B cell (primary cell): ENCODE results near the gene CMTM3. TPM values are rescaled to one million over a fixed set of nuclear protein-coding genes. Genes with fewer than 3 reads are reported as not detected.

Source experiments
- ATAC-seq: fragments of 200-7000 bp; cut with Tn5 transposase; one replicate; pipeline ENCODE4 v1.10.0; 2021; ENCODE audit warnings: low read depth, mild to moderate bottlenecking, moderate number of reproducible peaks, moderate library complexity
- CTCF ChIA-PET: fragments of 350-600 bp; sonication (Branson Sonifier 250); formaldehyde crosslinking; loops from one replicate; lab custom pipeline; 2021; ENCODE audit warnings: antibody characterized with exemption, inconsistent platforms; lab: Charles Lee
- POLR2A ChIA-PET: fragments of 350-600 bp; sonication (Branson Sonifier 250); formaldehyde crosslinking; loops from one replicate; lab custom pipeline; 2021; ENCODE audit warnings: antibody characterized with exemption; lab: Charles Lee
- DNase-seq: peaks from one replicate; pipeline ENCODE4 v3.0.0; 2013
- H2AFZ ChIP-seq: 2 replicates; pipeline ENCODE4 v1.6.1; 2012; ENCODE audit warnings: mild to moderate bottlenecking, low read depth, low read length; ENCODE audit not compliant: insufficient read depth, poor library complexity, severe bottlenecking
- H3K27ac ChIP-seq, 2 donors: 1 replicate in 1 of 2; 2 replicates in 1 of 2; pipeline ENCODE4 v1.5.1; 2012 to 2013; ENCODE audit warnings: low read length in 2 of 2, mild to moderate bottlenecking in 2 of 2, moderate library complexity in 1 of 2
- H3K27me3 ChIP-seq, 4 experiments: fragments of 200-600 bp in 1 of 4; sonication (generic) in 1 of 4; replicated peaks in 1 of 4; 1 replicate in 2 of 4; 2 replicates in 2 of 4; pipeline versions ENCODE4 v1.6.1 to v1.7.0; 2013 to 2016; ENCODE audit warnings: low read length in 3 of 4, mild to moderate bottlenecking in 2 of 4, mixed read lengths in 1 of 4, moderate library complexity in 1 of 4; ENCODE audit not compliant: insufficient read depth in 4 of 4, control insufficient read depth in 3 of 4; ENCODE audit errors: control extremely low read depth in 1 of 4
- H3K36me3 ChIP-seq, 2 experiments: replicated peaks in 1 of 2; 1 replicate in 1 of 2; 2 replicates in 1 of 2; pipeline versions ENCODE4 v1.6.1 to v1.7.1; 2013; ENCODE audit warnings: low read length in 1 of 2; ENCODE audit not compliant: insufficient read depth in 2 of 2, control insufficient read depth in 1 of 2; ENCODE audit errors: control extremely low read depth in 1 of 2, extremely low read depth in 1 of 2
- H3K4me1 ChIP-seq, 2 donors: fragments of 200-600 bp in 1 of 2; sonication (generic) in 1 of 2; 1 replicate in 1 of 2; 2 replicates in 1 of 2; pipeline versions ENCODE4 v1.5.1 to v1.6.1; 2013 to 2017; ENCODE audit warnings: low read length in 2 of 2; ENCODE audit not compliant: control insufficient read depth in 2 of 2, insufficient read depth in 2 of 2
- H3K4me2 ChIP-seq: replicated peaks from 2 replicates; pipeline ENCODE3; 2012; ENCODE audit warnings: mild to moderate bottlenecking, low read depth, low read length; ENCODE audit not compliant: poor library complexity, severe bottlenecking
- H3K4me3 ChIP-seq, 5 experiments: fragments of 200-600 bp in 1 of 5; sonication (generic) in 1 of 5; 1 replicate in 3 of 5; 2 replicates in 2 of 5; pipeline versions ENCODE4 v1.5.1 to v1.7.0; 2011 to 2016; ENCODE audit warnings: low read length in 4 of 5, mild to moderate bottlenecking in 4 of 5, low read depth in 2 of 5, control low read depth in 1 of 5, moderate library complexity in 1 of 5; ENCODE audit not compliant: insufficient read depth in 1 of 5; ENCODE audit errors: control extremely low read depth in 1 of 5, extremely low read depth in 1 of 5
- H3K79me2 ChIP-seq: fragments of 200-600 bp; sonication (generic); one replicate; pipeline ENCODE4 v1.6.0; 2016; ENCODE audit warnings: low read length; ENCODE audit not compliant: control insufficient read depth, insufficient read depth
- H3K9ac ChIP-seq: fragments of 200-600 bp; sonication (generic); 2 replicates; pipeline ENCODE4 v1.6.1; 2017; ENCODE audit warnings: mild to moderate bottlenecking, low read length, moderate library complexity
- H3K9me3 ChIP-seq, 3 donors: one replicate each; pipeline versions ENCODE4 v1.6.1 to v1.7.1; 2013; ENCODE audit warnings: low read length in 2 of 3; ENCODE audit not compliant: control insufficient read depth in 2 of 3, insufficient read depth in 1 of 3; ENCODE audit errors: control extremely low read depth in 1 of 3
- H4K20me1 ChIP-seq: 2 replicates; pipeline ENCODE4 v1.6.0; 2012; ENCODE audit warnings: mild to moderate bottlenecking, low read length; ENCODE audit not compliant: insufficient read depth, control insufficient read depth, poor library complexity, severe bottlenecking
- H3K27ac Mint-ChIP-seq: one replicate; pipeline ENCODE4 v1.8.0; 2021; ENCODE audit warnings: mixed read lengths
- H3K27me3 Mint-ChIP-seq: one replicate; pipeline ENCODE4 v1.8.0; 2021; ENCODE audit warnings: mixed read lengths
- H3K4me1 Mint-ChIP-seq: one replicate; pipeline ENCODE4 v1.8.0; 2021; ENCODE audit warnings: mixed read lengths
- H3K4me3 Mint-ChIP-seq: one replicate; pipeline ENCODE4 v1.8.0; 2021; ENCODE audit warnings: mixed read lengths
- H3K9me3 Mint-ChIP-seq: one replicate; pipeline ENCODE4 v1.8.0; 2022; ENCODE audit warnings: mixed read lengths; ENCODE audit not compliant: insufficient read depth
- EZH2 ChIP-seq: IDR thresholded peaks from 2 replicates; pipeline ENCODE4 v1.6.1; 2012; ENCODE audit warnings: borderline replicate concordance, low read depth, mild to moderate bottlenecking, moderate library complexity, low read length; ENCODE audit not compliant: insufficient read depth, poor library complexity, severe bottlenecking
- WGBS: methylation state at CpG from one replicate; pipeline ENCODE4 v1.1.5; 2013; ENCODE audit warnings: missing lambda C conversion rate; ENCODE audit not compliant: insufficient coverage; 5-methylcytosine and 5-hydroxymethylcytosine counted together
- intact Hi-C: fragments of 100-400 bp; cut with micrococcal nuclease; formaldehyde crosslinking; loops from one replicate; pipeline ENCODE4 v1.10.0; 2022
- polyA plus RNA-seq: library from polyadenylated mRNA; depleted of rRNA; stranded (reverse); fragments of >200 nt; gene quantifications from 2 replicates; pipeline ENCODE4 v1.2.3, GENCODE V29; 2012
- total RNA-seq, 2 donors: library from RNA; stranded (reverse); fragments of 120-200 nt in 1 of 2; gene quantifications; 1 replicate in 1 of 2; 2 replicates in 1 of 2; pipeline versions ENCODE4 v1.2.3 to v1.2.4, GENCODE V29; 2013 to 2022
- TF ChIP-seq, protein P1 (sequence below): fragments of 200-600 bp; IDR thresholded peaks from one replicate; pipeline ENCODE4 v1.8.0; 2022; ENCODE audit warnings: antibody characterized with exemption, mild to moderate bottlenecking

CMTM3 gene
- total and polyA plus RNA-seq, 2 donors (not counting 1 experiment from before 2014, with no cell fraction given), result 7.5 to 8.7 TPM

DNA sequence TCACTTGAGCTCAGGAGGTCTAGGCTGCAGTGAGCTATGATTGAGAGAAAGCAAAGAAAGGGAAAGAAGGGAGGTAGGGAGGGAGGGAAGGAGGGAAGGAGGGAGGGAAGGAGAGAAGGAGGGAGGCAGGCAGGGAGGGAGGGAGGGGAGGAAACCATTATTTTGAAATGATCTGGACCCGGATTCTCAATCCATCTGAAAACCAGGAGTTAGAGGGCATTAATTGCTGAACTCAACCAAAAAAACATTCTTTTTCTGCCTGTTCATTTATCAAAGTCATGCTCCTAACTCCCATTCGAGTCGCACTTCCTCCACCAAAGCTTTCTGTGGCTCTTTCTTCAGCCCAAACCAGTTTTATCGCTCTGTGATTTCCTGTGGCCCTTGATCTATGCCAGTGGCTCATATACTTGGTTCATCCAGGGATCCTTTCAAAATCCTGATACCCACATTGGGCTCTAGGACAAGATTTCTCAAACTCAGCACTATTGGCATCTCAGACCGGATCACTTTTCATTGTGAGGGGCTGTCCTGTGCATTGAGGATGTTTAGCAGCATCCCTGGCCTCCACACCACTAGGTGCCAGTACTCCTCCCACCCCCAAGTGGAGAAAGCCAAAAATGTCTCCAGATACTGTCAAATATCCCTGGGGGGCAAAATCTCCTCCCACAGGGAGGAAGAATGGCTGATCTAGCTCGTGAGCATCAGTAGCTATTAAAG is 53.8 kb downstream of the CMTM3 start:
- POLR2A ChIA-PET, result no interaction called here
- H3K4me2 ChIP-seq, result no peak overlapping the region
- no peak overlapping the region for H3K4me3 Mint-ChIP-seq
- no peak for TF ChIP-seq EZH2
- TF ChIP-seq, protein P1, sequence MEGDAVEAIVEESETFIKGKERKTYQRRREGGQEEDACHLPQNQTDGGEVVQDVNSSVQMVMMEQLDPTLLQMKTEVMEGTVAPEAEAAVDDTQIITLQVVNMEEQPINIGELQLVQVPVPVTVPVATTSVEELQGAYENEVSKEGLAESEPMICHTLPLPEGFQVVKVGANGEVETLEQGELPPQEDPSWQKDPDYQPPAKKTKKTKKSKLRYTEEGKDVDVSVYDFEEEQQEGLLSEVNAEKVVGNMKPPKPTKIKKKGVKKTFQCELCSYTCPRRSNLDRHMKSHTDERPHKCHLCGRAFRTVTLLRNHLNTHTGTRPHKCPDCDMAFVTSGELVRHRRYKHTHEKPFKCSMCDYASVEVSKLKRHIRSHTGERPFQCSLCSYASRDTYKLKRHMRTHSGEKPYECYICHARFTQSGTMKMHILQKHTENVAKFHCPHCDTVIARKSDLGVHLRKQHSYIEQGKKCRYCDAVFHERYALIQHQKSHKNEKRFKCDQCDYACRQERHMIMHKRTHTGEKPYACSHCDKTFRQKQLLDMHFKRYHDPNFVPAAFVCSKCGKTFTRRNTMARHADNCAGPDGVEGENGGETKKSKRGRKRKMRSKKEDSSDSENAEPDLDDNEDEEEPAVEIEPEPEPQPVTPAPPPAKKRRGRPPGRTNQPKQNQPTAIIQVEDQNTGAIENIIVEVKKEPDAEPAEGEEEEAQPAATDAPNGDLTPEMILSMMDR, result no peak
- H3K27me3 Mint-ChIP-seq, result peaks cover 43% of the 10 kb centered on the region
- ATAC-seq (no peak), DNase-seq (no peak)
- H3K4me1 Mint-ChIP-seq, result no peaks in the 10 kb centered on the region
- H3K36me3 ChIP-seq, result no peaks in the 10 kb centered on the region
- WGBS, result 29% methylated on average over 6 of the region's 6 CpGs
- H3K4me3 ChIP-seq, result no peak overlapping the region
- peaks cover 0 to 20% (median 8%) of the 10 kb centered on the region in 4 experiments for H3K27me3 ChIP-seq
- no peaks in the 10 kb centered on the region for H4K20me1 ChIP-seq
- CTCF ChIA-PET, result interaction anchor here (0.9 to 1.8 kb wide), 3 partner anchors 7 to 49 kb away, joined by 3 to 6 read pairs (median 3); no protein-coding TSS in a partner anchor
- H3K27ac ChIP-seq, result no peak overlapping the region
- H3K79me2 ChIP-seq, result no peaks in the 10 kb centered on the region
- H3K4me1 ChIP-seq, result no peaks in the 10 kb centered on the region
- H3K9me3 ChIP-seq, result no peaks in the 10 kb centered on the region
- H2AFZ ChIP-seq, result no peak overlapping the region
- intact Hi-C loops, result no loop called here
- H3K9ac ChIP-seq, result no peak overlapping the region
- H3K27ac Mint-ChIP-seq, result no peak overlapping the region
- no peaks in the 10 kb centered on the region for H3K9me3 Mint-ChIP-seq

DNA sequence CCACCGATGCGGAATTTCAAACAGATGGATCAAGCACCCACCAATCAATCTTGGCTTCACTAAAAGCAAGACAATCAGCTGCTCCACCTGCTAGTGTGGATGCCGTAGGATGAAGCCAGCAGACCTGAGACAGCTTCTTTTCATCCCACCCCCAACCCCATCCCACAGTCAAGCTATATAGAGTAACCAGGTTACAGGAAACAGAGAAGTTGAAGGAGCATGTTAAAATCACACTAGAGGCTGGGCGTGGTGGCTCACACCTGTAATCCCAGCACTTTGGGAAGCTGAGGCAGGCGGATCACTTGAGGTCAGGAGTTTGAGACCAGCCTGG is 54.3 kb downstream of the CMTM3 start:
- intact Hi-C loops, result no loop called here
- no peak overlapping the region for H3K4me3 ChIP-seq
- no peaks in the 10 kb centered on the region for H3K36me3 ChIP-seq
- H3K4me2 ChIP-seq, result no peak overlapping the region
- H3K27ac Mint-ChIP-seq, result no peak overlapping the region
- H3K9me3 ChIP-seq, result no peaks in the 10 kb centered on the region
- H3K27me3 ChIP-seq, result peaks cover 0 to 20% (median 8%) of the 10 kb centered on the region in 4 experiments
- no peaks in the 10 kb centered on the region for H3K4me1 Mint-ChIP-seq
- H3K27ac ChIP-seq, result no peak overlapping the region
- no peak overlapping the region for H2AFZ ChIP-seq
- H3K9me3 Mint-ChIP-seq, result no peaks in the 10 kb centered on the region
- ChIA-PET POLR2A (no interaction called here), CTCF (interaction anchor here (1.1 to 1.8 kb wide), 2 partner anchors 8 to 10 kb away, joined by 3 to 6 read pairs; no protein-coding TSS in a partner anchor)
- peaks cover 43% of the 10 kb centered on the region for H3K27me3 Mint-ChIP-seq
- no peak for TF ChIP-seq EZH2
- TF ChIP-seq, protein P1, result no peak
- H3K9ac ChIP-seq, result no peak overlapping the region
- H4K20me1 ChIP-seq, result no peaks in the 10 kb centered on the region
- no peaks in the 10 kb centered on the region for H3K79me2 ChIP-seq
- ATAC-seq (no peak), DNase-seq (no peak)
- H3K4me3 Mint-ChIP-seq, result no peak overlapping the region
- 98% methylated on average over 5 of the region's 5 CpGs for WGBS
- no peaks in the 10 kb centered on the region for H3K4me1 ChIP-seq
